ENCODE results near the gene MRPL1.
"Not testable (repeated sequence)": the region's sequence is repeated elsewhere in the genome, so short reads cannot be mapped to it uniquely, and the experiment has no call there.

MRPL1 gene

GRCh38 chr4:77848508-77848907, 14.1 kb upstream of the MRPL1 start:
- DNase-seq, result no peak
- intact Hi-C loops (cut with DNase I), result no loop called here

- intact Hi-C loops (cut with DNase I), result no loop called here
- no peak for DNase-seq
Observed at GRCh38 chr4:77849278-77849965, 13.2 kb upstream of the MRPL1 start.

GRCh38 chr4:77852892-77853495, 9.6 kb upstream of the MRPL1 start:
- intact Hi-C loops (cut with DNase I), result no loop called here
- DNase-seq, result no peak

GRCh38 chr4:77854431-77855111, 8.1 kb upstream of the MRPL1 start:
- DNase-seq, result no peak
- intact Hi-C loops (cut with DNase I), result no loop called here

GRCh38 chr4:77856152-77856551, 6.5 kb upstream of the MRPL1 start:
- DNase-seq, result no peak
- intact Hi-C loops (cut with DNase I), result no loop called here

- intact Hi-C loops (cut with DNase I), result no loop called here
- DNase-seq, result no peak
Observed at GRCh38 chr4:77859256-77859655, 3.4 kb upstream of the MRPL1 start.

GRCh38 chr4:77861495-77861894, 1.1 kb upstream of the MRPL1 start:
- intact Hi-C loops (cut with DNase I), result no loop called here
- no peak for DNase-seq

- not testable (repeated sequence) for DNase-seq
- intact Hi-C loops (cut with DNase I), result loop anchor here (2.0 kb wide), 1 partner anchor 43 kb away; no protein-coding TSS in a partner anchor
Observed at GRCh38 chr4:77863341-77863740, 711 bp downstream of the MRPL1 start.

- intact Hi-C loops (cut with DNase I), result no loop called here
- DNase-seq, result no peak
Observed at GRCh38 chr4:77865259-77865658, 2.6 kb downstream of the MRPL1 start.

- intact Hi-C loops (cut with DNase I), result loop anchor here (1.0 kb wide), 1 partner anchor 9 kb away; no protein-coding TSS in a partner anchor
Observed at GRCh38 chr4:77872723-77873445, 10.3 kb downstream of the MRPL1 start.

GRCh38 chr4:77877167-77877566, 14.5 kb downstream of the MRPL1 start:
- no peak for DNase-seq
- intact Hi-C loops (cut with DNase I), result no loop called here

More at GRCh38 chr4:77872723-77873445, 10.3 kb downstream of the MRPL1 start:
- no peak for DNase-seq

GRCh38 chr4:77877771-77878565, 15.3 kb downstream of the MRPL1 start:
- DNase-seq, result no peak
- intact Hi-C loops (cut with DNase I), result no loop called here

GRCh38 chr4:77880784-77881183, 18.2 kb downstream of the MRPL1 start:
- intact Hi-C loops (cut with DNase I), result no loop called here
- no peak for DNase-seq

- intact Hi-C loops (cut with DNase I), result no loop called here
- no peak for DNase-seq
Observed at GRCh38 chr4:77881460-77882295, 19.0 kb downstream of the MRPL1 start.

- intact Hi-C loops (cut with DNase I), result no loop called here
- DNase-seq, result no peak
Observed at GRCh38 chr4:77893451-77893850, 30.8 kb downstream of the MRPL1 start.

GRCh38 chr4:77899607-77900006, 37.0 kb downstream of the MRPL1 start:
- intact Hi-C loops (cut with DNase I), result no loop called here
- no peak for DNase-seq

- intact Hi-C loops (cut with DNase I), result no loop called here
- DNase-seq, result no peak
Observed at GRCh38 chr4:77903186-77903585, 40.6 kb downstream of the MRPL1 start.

GRCh38 chr4:77905651-77906263, 43.1 kb downstream of the MRPL1 start:
- intact Hi-C loops (cut with DNase I), result no loop called here

GRCh38 chr4:77910676-77911075, 48.0 kb downstream of the MRPL1 start:
- intact Hi-C loops (cut with DNase I), result no loop called here
- DNase-seq, result no peak

More at GRCh38 chr4:77905651-77906263, 43.1 kb downstream of the MRPL1 start:
- no peak for DNase-seq

Data from posterior cingulate gyrus (tissue), 11 donors.